A549 (cell line): ENCODE data around the gene GRM7. TPM values are rescaled to one million over a fixed set of nuclear protein-coding genes. Genes with fewer than 3 reads are reported as not detected.

ENCODE experiments used
- ATAC-seq, 2 experiments: fragments of 200-7000 bp in 1 of 2; fragments of >200 bp in 1 of 2; cut with Nextera tagmentation in 1 of 2; cut with Tn5 transposase in 1 of 2; 3 replicates each; pipeline versions ENCODE4 v1.8.0 to v1.9.1; 2018 to 2020; ENCODE audit warnings: mild to moderate bottlenecking in 1 of 2, moderate library complexity in 1 of 2
- CTCF ChIA-PET: fragments of 300-600 bp; sonication (Branson Sonifier 250); formaldehyde crosslinking; extraction: SDS; loops from one replicate; lab custom pipeline; 2021; ENCODE audit warnings: antibody characterized with exemption, inconsistent platforms; lab: Yijun Ruan, JAX
- POLR2A ChIA-PET: fragments of 350-600 bp; formaldehyde crosslinking; extraction: SDS; loops from one replicate; lab custom pipeline; 2021; ENCODE audit warnings: antibody characterized with exemption, inconsistent platforms; lab: Yijun Ruan, JAX
- DNase-seq, 2 experiments: peaks; one replicate each; pipeline versions ENCODE4 v3.0.0 to v3.0.0-alpha.2; 2011 to 2016; ENCODE audit warnings: low read depth in 1 of 2, low spot score in 1 of 2
- FAIRE-seq: peaks from 2 replicates; lab custom pipeline; 2011; peaks lifted over from hg19 to GRCh38; lab: Jason Lieb, UNC
- H3K27ac ChIP-seq, 2 experiments: fragments of >200 bp; sonication (Bioruptor Twin); formaldehyde crosslinking; 3 replicates each; pipeline ENCODE4 v1.5.1; 2016 to 2017
- H3K4me1 ChIP-seq: fragments of >200 bp; sonication (Bioruptor Twin); formaldehyde crosslinking; 3 replicates; pipeline ENCODE4 v1.6.1; 2016
- H3K4me2 ChIP-seq: fragments of >200 bp; sonication (Bioruptor Twin); formaldehyde crosslinking; 3 replicates; pipeline ENCODE4 v1.6.1; 2016
- H3K4me3 ChIP-seq: fragments of >200 bp; sonication (Bioruptor Twin); formaldehyde crosslinking; 3 replicates; pipeline ENCODE4 v1.5.1; 2016
- H3K9me3 ChIP-seq: fragments of >200 bp; sonication (Bioruptor Twin); formaldehyde crosslinking; 3 replicates; pipeline ENCODE4 v1.6.1; 2016
- BHLHE40 ChIP-seq: IDR thresholded peaks from 2 replicates; pipeline ENCODE4 v1.6.1; 2012; ENCODE audit warnings: low read depth, low read length, inconsistent platforms
- CTCF ChIP-seq: fragments of >200 bp; sonication (Bioruptor Twin); formaldehyde crosslinking; IDR thresholded peaks from 3 replicates; pipeline ENCODE4 v1.5.1; 2016
- ELK1 ChIP-seq: fragments of 150-350 bp; IDR thresholded peaks from 2 replicates; pipeline ENCODE4 v1.6.1; 2014; ENCODE audit warnings: low read depth, mild to moderate bottlenecking, low read length
- EP300 ChIP-seq, 2 experiments: fragments of >200 bp; sonication (Bioruptor Twin); formaldehyde crosslinking; IDR thresholded peaks; 2 replicates in 1 of 2; 3 replicates in 1 of 2; pipeline ENCODE4 v1.6.1; 2016 to 2017
- ESRRA ChIP-seq: fragments of 150-350 bp; IDR thresholded peaks from 2 replicates; pipeline ENCODE4 v1.6.1; 2014; ENCODE audit warnings: mild to moderate bottlenecking, low read length, borderline replicate concordance
- FOSL2 ChIP-seq, 2 experiments: fragments of 450-650 bp in 1 of 2; fragments of >200 bp in 1 of 2; sonication (Bioruptor Twin) in 1 of 2; formaldehyde crosslinking; IDR thresholded peaks; 2 replicates each; pipeline versions ENCODE4 v1.5.0 to v1.6.1; 2016 to 2020; ENCODE audit warnings: mild to moderate bottlenecking in 1 of 2, moderate library complexity in 1 of 2
- HES2 ChIP-seq: fragments of >200 bp; sonication (Bioruptor Twin); formaldehyde crosslinking; IDR thresholded peaks from 2 replicates; pipeline ENCODE4 v1.6.1; 2016
- HOXB13 ChIP-seq: fragments of 250-450 bp; sonication (Bioruptor Pico); IDR thresholded peaks from 2 replicates; pipeline ENCODE4 v1.5.0; 2020; ENCODE audit warnings: low read depth, mild to moderate bottlenecking, moderate library complexity
- HOXB5 ChIP-seq: fragments of 250-450 bp; sonication (Bioruptor Pico); IDR thresholded peaks from 2 replicates; pipeline ENCODE4 v1.5.0; 2020; ENCODE audit warnings: mild to moderate bottlenecking, moderate library complexity
- KDM1A ChIP-seq: fragments of 200-600 bp; sonication (generic); IDR thresholded peaks from 2 replicates; pipeline ENCODE4 v1.6.1; 2016; ENCODE audit warnings: low read depth, mild to moderate bottlenecking
- KDM5A ChIP-seq: fragments of 200-600 bp; sonication (generic); IDR thresholded peaks from 2 replicates; pipeline ENCODE4 v1.6.1; 2016; ENCODE audit warnings: antibody characterized with exemption, mild to moderate bottlenecking
- MAX ChIP-seq: IDR thresholded peaks from 2 replicates; pipeline ENCODE4 v1.6.1; 2012
- MYC ChIP-seq: IDR thresholded peaks from 2 replicates; pipeline ENCODE4 v1.6.1; 2012; ENCODE audit warnings: mild to moderate bottlenecking, inconsistent platforms, low read length, improper control_type of control experiment, borderline replicate concordance
- NFE2L2 ChIP-seq: fragments of 150-350 bp; conservative IDR thresholded peaks from 2 replicates; pipeline ENCODE4 v1.6.1; 2014; ENCODE audit warnings: low read length
- PHF8 ChIP-seq: fragments of 200-600 bp; sonication (generic); IDR thresholded peaks from 2 replicates; pipeline ENCODE4 v1.6.1; 2016; ENCODE audit warnings: low read depth, mild to moderate bottlenecking, antibody characterized with exemption, moderate library complexity, borderline replicate concordance
- REST ChIP-seq: fragments of 200-600 bp; sonication (generic); IDR thresholded peaks from 2 replicates; pipeline ENCODE4 v1.6.1; 2016; ENCODE audit warnings: antibody characterized with exemption, mild to moderate bottlenecking, moderate library complexity
- TFCP2L1 ChIP-seq: fragments of 250-450 bp; sonication (Bioruptor Pico); IDR thresholded peaks from 2 replicates; pipeline ENCODE4 v1.5.0; 2021; ENCODE audit warnings: mild to moderate bottlenecking
- TP53 ChIP-seq: fragments of 250-450 bp; sonication (Bioruptor Pico); IDR thresholded peaks from 2 replicates; pipeline ENCODE4 v1.5.0; 2021; ENCODE audit warnings: mild to moderate bottlenecking, moderate library complexity
- USF2 ChIP-seq: fragments of 450-650 bp; IDR thresholded peaks from 2 replicates; pipeline ENCODE4 v1.6.1; 2014; ENCODE audit warnings: antibody characterized with exemption
- ZSCAN20 ChIP-seq: fragments of 250-450 bp; sonication (Bioruptor Pico); IDR thresholded peaks from 2 replicates; pipeline ENCODE4 v1.8.0; 2022; ENCODE audit warnings: mild to moderate bottlenecking, moderate library complexity
- WGBS: methylation state at CpG from one replicate; pipeline ENCODE4 v1.1.6; 2017; ENCODE audit errors: missing lambda C conversion rate; 5-methylcytosine and 5-hydroxymethylcytosine counted together
- polyA plus RNA-seq, 4 experiments: library from polyadenylated mRNA; depleted of rRNA in 3 of 4; stranded (reverse); fragments of >200 nt; fragmentation: RNase III in 1 of 4; extraction: RNeasy Plus Mini Kit Qiagen cat#74134 plus additional on column Dnase treatment in 1 of 4; gene quantifications; 2 replicates in 3 of 4; 3 replicates in 1 of 4; pipeline ENCODE4 v1.2.3, GENCODE V29; 2011 to 2017

The GRM7 gene
- polyA plus RNA-seq, 2 of the 4 experiments (the other 2 are of a cell fraction), result not detected

GRCh38 chr3:7745711-7746110 is 884.8 kb downstream of the GRM7 start:
- DNase-seq (no peak), FAIRE-seq (no peak), ATAC-seq (no peak)
- Histone ChIP-seq H3K27ac (no peak overlapping the region), H3K4me1 (no peaks in the 10 kb centered on the region), H3K9me3 (no peaks in the 10 kb centered on the region), H3K4me3 (no peak overlapping the region), H3K4me2 (no peak overlapping the region)
- TF ChIP-seq HOXB5 (CRISPR knock-in tag) (no peak), CTCF (no peak), TP53 (no peak), PHF8 (no peak), ELK1 (no peak), TFCP2L1 (CRISPR knock-in tag) (no peak), BHLHE40 (no peak), MYC (no peak), FOSL2 (IDR thresholded peaks at IDR 0.05) (no peak), FOSL2 (CRISPR knock-in tag; IDR thresholded peaks at IDR 0.05) (no peak), HOXB13 (CRISPR knock-in tag) (no peak), NFE2L2 (no peak), KDM1A (no peak), REST (no peak), ZSCAN20 (CRISPR knock-in tag) (no peak), ESRRA (no peak), MAX (no peak), HES2 (no peak)
- 0% methylated on average over 1 of the region's 1 CpG for WGBS
- ChIA-PET POLR2A (no interaction called here), CTCF (no interaction called here)

GRCh38 chr3:7749931-7750695 is 889.2 kb downstream of the GRM7 start:
- H3K9me3 ChIP-seq, result no peaks in the 10 kb centered on the region
- no peak overlapping the region for H3K4me2 ChIP-seq
- DNase-seq, result no peak
- no peak for ATAC-seq
- no peak for FAIRE-seq
- CTCF ChIA-PET, result interaction anchor here (0.6 kb wide), 1 partner anchor 46 kb away, joined by 3 read pairs; no protein-coding TSS in a partner anchor
- POLR2A ChIA-PET, result no interaction called here
- WGBS, result 17% methylated on average over 4 of the region's 4 CpGs
- H3K4me3 ChIP-seq, result no peak overlapping the region
- TF ChIP-seq KDM5A (no peak), PHF8 (no peak), EP300 (IDR thresholded peaks at IDR 0.05) (no peak), USF2 (no peak)
- no peak overlapping the region for H3K27ac ChIP-seq
- no peaks in the 10 kb centered on the region for H3K4me1 ChIP-seq
